Stimulated activated CD4-positive, alpha-beta T cell treated with anti-CD3 and anti-CD28 coated beads, TNF-alpha, amount 100 ng/mL, for 1 hour (primary cell): Measurements from ENCODE around the gene UGT2A2.
"Not testable (repeated sequence)": the region's sequence is repeated elsewhere in the genome, so short reads cannot be mapped to it uniquely, and the experiment has no call there.

ENCODE experiments used
- DNase-seq, 3 donors: peaks; one replicate each; pipeline ENCODE4 v3.0.0-alpha.2; 2020; ENCODE audit warnings: low read depth in 3 of 3, low spot score in 1 of 3

The UGT2A2 gene

GRCh38 chr4:69639542-69639941 lies at the start of gene UGT2A2:
Gene UGT2A2, minus strand, starts transcription at chr4:69639642. Its CDS starts 2 bp downstream, at chr4:69639640.
- no peak for DNase-seq

DNA sequence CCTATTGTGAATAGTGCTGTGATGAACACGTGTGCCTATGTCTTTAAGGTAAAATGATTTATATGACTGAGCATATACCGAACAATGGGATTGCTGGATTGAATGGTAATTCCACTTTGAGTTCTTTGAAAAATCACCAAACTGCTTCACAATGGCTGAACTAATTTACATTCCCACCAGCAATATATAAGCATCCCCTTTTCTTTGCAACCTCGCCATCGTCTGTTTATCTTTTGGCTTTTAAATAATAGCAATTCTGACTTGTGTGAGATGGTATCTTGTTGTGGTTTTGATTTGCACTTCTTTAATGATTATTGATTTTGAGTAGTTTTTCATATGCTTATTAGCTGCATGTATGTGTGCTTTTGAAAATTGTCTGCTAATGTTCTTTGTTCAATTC lies 45.4 kb upstream of the UGT2A2 start:
- no peak for DNase-seq

GRCh38 chr4:69668680-69669079 lies 29.2 kb upstream of the UGT2A2 start:
- no peak for DNase-seq

- not testable (repeated sequence) for DNase-seq
These were observed 24.6 kb upstream of the UGT2A2 start for GRCh38 chr4:69664009-69664408.

- DNase-seq = not testable (repeated sequence)
These were observed 21.8 kb upstream of the UGT2A2 start for GRCh38 chr4:69661130-69661803.

- no peak for DNase-seq
These were observed 18.7 kb upstream of the UGT2A2 start for GRCh38 chr4:69658133-69658532.

GRCh38 chr4:69656653-69657158 lies 17.3 kb upstream of the UGT2A2 start:
- no peak for DNase-seq

DNA sequence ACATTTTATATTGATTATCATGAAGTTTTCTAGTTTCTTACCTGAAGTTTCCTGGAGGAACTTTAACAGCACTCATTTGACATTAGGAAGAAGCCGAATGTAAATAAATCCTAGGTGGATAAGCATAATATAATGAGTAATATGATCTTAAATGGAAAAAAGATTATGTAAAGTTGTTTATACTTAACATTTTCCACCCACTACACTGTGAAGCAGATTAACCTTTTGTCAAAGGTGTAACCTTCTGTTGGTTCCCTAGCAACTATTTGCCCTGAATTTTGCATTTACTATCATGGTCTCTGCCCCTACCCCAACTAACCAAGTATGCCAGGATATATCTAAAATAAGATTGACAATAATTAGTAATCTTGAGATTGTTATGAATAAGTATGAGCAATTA lies 13.7 kb upstream of the UGT2A2 start, which contains the start of gene UGT2A1:
UGT2A1 (minus strand) TSS at position 101 of the 400 bp plus-strand sequence. CDS start 5,603 bp downstream, outside the sequence.
- DNase-seq = no peak

DNA sequence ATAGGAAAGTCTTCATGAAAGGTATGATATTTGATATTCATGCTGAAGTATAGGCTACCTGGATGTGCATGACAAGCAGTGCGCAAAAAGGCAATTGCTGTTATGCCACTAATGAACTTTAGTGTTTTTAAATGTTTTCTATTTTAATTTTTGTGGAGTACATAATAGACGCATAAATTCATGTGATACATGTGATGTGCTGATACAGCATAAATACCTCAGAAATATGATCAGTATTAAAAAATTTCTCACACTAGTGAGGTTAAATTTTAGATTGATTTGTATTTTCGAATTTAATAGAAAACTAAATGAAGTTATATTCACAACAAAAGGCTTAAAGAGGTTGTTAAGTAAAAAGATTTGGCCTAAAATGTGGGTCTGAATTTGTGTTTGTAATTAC lies 11.4 kb upstream of the UGT2A2 start:
- DNase-seq = no peak

DNA sequence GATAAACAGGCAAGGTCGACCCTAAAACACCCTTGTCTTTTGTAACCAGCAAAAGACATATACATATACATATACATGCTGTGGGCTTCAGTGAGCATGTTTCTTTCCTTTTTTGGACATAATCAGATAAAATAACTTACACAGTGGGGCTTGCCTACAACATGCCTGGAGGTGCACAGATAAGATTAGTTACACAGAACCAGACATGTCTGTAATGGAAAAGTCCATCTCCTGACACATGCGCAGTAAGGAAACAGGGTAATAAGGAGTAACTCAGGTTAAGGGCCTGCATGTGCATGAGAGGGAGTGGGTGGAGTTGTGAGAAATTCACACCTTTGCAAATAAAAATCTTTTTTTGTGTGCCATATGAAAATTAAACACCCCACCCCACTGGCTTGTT lies 10.2 kb upstream of the UGT2A2 start:
- DNase-seq = no peak

DNA sequence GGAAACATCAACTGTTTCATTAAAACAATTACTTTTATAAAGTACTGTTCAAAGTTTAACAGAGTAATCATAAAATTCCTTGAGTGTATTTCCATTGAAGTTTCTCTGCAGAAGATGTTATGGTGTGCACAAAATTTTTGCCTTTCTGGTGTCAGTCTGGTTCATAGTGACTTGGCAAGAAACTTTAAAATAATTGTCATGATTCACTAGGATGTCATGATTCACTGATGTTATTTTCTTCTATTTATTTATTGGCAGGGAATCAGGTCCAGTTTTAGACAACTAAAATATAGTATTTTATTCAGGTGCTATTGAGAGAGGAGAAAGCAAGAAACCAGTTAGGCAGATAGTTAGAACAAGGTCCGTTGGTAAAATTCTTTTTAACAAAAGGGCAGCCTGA lies 9.8 kb upstream of the UGT2A2 start:
- no peak for DNase-seq

- no peak for DNase-seq
These were observed 3.5 kb upstream of the UGT2A2 start for GRCh38 chr4:69642961-69643360.

DNA sequence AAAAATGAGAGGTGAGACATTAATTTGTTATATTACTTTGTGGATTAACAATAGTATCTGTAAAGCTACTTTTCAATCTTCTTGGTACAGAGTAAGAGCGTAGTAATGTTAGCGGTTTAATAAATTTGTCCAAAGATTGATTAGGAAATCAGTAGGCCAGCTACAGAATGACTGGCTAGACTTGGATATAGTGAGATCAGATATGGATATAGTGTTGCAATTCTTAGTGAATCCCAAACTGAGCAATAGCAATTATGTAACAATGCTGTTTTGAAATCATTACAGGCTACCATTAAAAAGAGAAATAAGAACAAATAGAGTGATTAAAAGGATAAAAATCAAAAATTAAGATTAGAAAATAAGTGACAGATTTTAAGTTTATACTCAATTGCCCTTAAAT lies 847 bp upstream of the UGT2A2 start:
- no peak for DNase-seq

DNA sequence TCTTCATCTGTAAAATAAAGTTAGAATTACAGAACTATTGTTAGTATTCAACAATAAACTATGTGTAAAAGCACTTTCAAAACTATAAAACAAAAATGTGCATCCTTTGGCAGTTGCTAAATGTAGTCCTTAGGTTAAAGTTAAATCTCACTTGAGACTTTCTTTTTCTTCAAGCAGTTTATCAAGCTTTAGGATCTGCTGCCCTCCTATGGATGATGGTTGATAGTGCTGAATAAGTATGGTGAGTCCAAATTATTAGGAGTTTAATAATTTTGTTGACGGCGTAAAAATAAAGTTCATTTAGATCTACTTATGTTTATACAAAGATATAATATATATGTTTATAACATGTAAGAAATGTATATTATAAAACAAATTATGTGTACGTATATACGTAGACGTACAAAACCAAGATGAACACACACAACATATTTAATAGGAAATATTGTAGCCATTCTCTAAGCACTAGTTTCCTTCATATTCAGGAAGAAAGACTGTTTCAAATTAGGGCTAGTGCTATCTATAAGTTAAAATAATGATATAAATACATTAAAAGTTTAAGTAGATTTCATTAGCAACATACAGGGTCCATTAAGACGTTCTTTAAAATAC lies 22.3 kb downstream of the UGT2A2 start:
- no peak for DNase-seq

DNA sequence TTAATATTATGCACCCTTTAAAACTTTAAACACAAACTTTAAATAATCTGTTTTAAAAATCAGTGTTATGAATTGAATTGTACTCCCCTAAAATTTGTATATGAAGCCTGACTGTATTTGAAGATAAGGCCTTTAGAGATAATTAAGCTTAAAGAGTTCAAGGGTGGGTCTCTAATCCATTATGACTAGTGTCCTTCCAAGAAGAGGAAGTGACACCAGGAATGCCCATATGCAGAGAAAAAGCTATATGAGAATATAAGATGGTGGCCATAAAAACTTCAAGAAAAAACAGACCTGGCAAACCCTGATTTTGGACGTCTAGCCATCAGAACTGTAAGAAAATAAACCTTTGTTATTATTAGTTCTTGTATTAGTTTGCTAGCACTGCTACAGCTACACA lies 29.0 kb downstream of the UGT2A2 start:
- no peak for DNase-seq

GRCh38 chr4:69601065-69601464 lies 38.4 kb downstream of the UGT2A2 start:
- no peak for DNase-seq

- DNase-seq = no peak
These were observed 39.4 kb downstream of the UGT2A2 start for GRCh38 chr4:69600013-69600412.

GRCh38 chr4:69594382-69594781 lies 45.1 kb downstream of the UGT2A2 start:
- no peak for DNase-seq

GRCh38 chr4:69591364-69591763 lies 48.1 kb downstream of the UGT2A2 start:
- DNase-seq = no peak

DNA sequence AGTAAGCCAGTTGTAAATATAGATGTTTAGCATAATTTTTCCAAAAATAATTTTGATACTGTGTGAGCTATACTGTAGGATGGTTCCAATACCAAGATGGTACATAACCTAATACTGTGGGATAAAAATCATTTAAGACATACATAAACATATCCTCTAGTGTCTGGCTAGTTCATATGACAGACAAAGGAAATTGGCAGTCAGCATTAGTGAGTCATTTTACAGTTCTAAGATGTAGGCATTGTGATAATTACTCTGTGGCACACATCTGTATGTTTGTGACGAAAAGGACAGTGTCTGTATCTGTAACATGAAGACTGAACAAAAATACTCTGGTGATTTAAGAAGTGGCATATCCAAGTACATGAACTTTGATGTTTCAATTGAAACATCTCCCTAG lies 49.6 kb downstream of the UGT2A2 start:
- DNase-seq = no peak

DNA sequence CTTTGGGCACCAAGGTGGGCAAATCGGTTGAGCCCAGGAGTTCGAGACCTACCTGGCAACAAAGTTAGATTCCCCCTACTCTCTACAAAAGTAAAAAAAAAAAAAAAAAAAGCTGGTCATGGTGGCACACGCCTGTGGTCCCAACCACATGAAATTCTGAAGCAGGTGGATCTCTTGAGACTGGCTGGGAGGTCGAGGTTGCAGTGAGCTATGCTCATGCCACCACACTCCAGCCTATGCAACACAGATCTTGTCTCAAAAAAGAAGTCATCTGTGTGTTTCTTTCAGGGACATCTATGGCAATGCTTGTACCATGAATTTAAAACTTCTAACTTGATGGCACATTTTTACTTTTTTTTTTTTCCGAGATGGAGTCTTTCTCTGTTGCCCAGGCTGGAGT lies 55.3 kb downstream of the UGT2A2 start:
- DNase-seq = no peak

DNA sequence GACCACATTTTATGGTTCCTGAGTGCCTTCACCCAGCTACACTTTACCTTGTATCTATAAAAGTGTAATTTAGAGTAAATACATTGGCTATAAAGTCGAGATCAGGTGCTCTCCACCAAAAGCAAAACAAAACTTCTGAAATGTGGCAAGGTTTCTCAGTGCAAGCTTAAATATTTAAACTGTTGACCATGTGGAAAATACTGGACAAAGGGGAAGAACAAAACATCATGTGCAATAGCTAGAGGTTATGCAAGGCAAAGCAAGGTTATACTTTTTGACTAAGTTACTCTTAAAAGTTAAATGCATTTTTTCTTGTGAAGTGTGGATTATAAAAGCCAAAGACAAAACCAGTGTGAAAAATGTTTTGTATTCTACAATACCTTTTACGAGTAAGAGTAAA lies 55.9 kb downstream of the UGT2A2 start:
- DNase-seq = no peak

DNA sequence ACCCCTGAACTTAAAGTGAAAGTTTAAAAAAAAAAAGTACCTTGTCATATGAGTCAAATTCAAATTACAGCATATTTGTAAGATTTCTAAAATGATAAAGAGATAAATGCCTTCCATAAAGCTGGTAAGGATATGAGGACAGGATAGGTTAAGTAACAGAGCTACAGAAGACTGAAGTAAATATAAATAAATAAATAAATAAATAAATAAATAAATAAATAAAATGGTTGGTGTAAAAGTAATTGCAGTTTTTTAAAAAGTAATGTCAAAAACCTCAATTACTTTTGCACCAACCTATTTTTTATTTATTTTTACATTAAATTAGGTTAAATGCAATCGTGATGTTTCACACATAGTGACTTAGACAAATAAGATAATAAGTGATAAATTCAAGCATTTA lies 62.2 kb downstream of the UGT2A2 start:
- no peak for DNase-seq
